CD4-positive, alpha-beta T cell (primary cell): ENCODE measurements around the gene MALSU1. TPM values are rescaled to one million over a fixed set of nuclear protein-coding genes. Genes with fewer than 3 reads are reported as not detected.

Experiments used
- ATAC-seq: fragments of 200-7000 bp; cut with Tn5 transposase; one replicate; pipeline ENCODE4 v1.10.0; 2022; ENCODE audit warnings: mild to moderate bottlenecking; ENCODE audit not compliant: poor library complexity
- CTCF ChIA-PET: fragments of 350-600 bp; sonication (Branson Sonifier 250); formaldehyde crosslinking; loops from one replicate; lab custom pipeline; 2021; ENCODE audit warnings: antibody characterized with exemption, inconsistent platforms; lab: Charles Lee
- POLR2A ChIA-PET: fragments of 350-600 bp; sonication (Branson Sonifier 250); formaldehyde crosslinking; loops from one replicate; lab custom pipeline; 2021; ENCODE audit warnings: antibody characterized with exemption, inconsistent platforms; lab: Charles Lee
- DNase-seq, 14 experiments: peaks; one replicate each; pipeline ENCODE4 v3.0.0-alpha.2; 2013 to 2020; ENCODE audit warnings: mixed read lengths in 2 of 14
- H3K27ac ChIP-seq, 2 donors: one replicate each; pipeline versions ENCODE4 v1.5.1 to v1.7.0; 2013; ENCODE audit warnings: low read length in 2 of 2, low read depth in 1 of 2, mild to moderate bottlenecking in 1 of 2
- H3K27me3 ChIP-seq, 2 experiments: 1 replicate in 1 of 2; 2 replicates in 1 of 2; pipeline versions ENCODE4 v1.6.1 to v1.7.0; 2013; ENCODE audit warnings: low read length in 2 of 2, control low read depth in 1 of 2, mild to moderate bottlenecking in 1 of 2, moderate library complexity in 1 of 2; ENCODE audit not compliant: insufficient read depth in 2 of 2, control insufficient read depth in 1 of 2
- H3K36me3 ChIP-seq: one replicate; pipeline ENCODE4 v1.6.1; 2013; ENCODE audit warnings: low read length, control low read depth; ENCODE audit not compliant: insufficient read depth
- H3K4me1 ChIP-seq: one replicate; pipeline ENCODE4 v1.6.1; 2013; ENCODE audit warnings: low read length, control low read depth; ENCODE audit not compliant: insufficient read depth
- H3K4me3 ChIP-seq: one replicate; pipeline ENCODE4 v1.5.1; 2013; ENCODE audit warnings: mild to moderate bottlenecking, low read length, moderate library complexity
- H3K9me3 ChIP-seq, 2 experiments: 1 replicate in 1 of 2; 2 replicates in 1 of 2; pipeline versions ENCODE4 v1.6.1 to v1.7.0; 2013; ENCODE audit warnings: low read length in 2 of 2, mild to moderate bottlenecking in 2 of 2, control low read depth in 1 of 2, moderate library complexity in 1 of 2; ENCODE audit not compliant: control insufficient read depth in 1 of 2, insufficient read depth in 1 of 2
- H3K27ac Mint-ChIP-seq: one replicate; pipeline ENCODE4 v1.8.0; 2020; ENCODE audit warnings: mixed read lengths
- H3K27me3 Mint-ChIP-seq: one replicate; pipeline ENCODE4 v1.8.0; 2021; ENCODE audit warnings: mixed read lengths
- H3K36me3 Mint-ChIP-seq: one replicate; pipeline ENCODE4 v1.8.0; 2021; ENCODE audit warnings: low read depth, mixed read lengths
- H3K4me1 Mint-ChIP-seq: one replicate; pipeline ENCODE4 v1.8.0; 2021; ENCODE audit warnings: low read depth, mixed read lengths
- H3K4me3 Mint-ChIP-seq: one replicate; pipeline ENCODE4 v1.8.0; 2020; ENCODE audit warnings: mild to moderate bottlenecking, mixed read lengths
- H3K9me3 Mint-ChIP-seq: one replicate; pipeline ENCODE4 v1.8.0; 2020; ENCODE audit warnings: mixed read lengths
- intact Hi-C, 2 experiments: fragments of 100-400 bp; cut with DNase I in 1 of 2; cut with micrococcal nuclease in 1 of 2; formaldehyde crosslinking; loops; one replicate each; pipeline versions ENCODE4 v1.15.1 to v1.9.0; 2023 to 2025; cut with DNase I, micrococcal nuclease
- total RNA-seq, 174 experiments: library from RNA in 2 of 174; stranded (reverse) in 2 of 174; gene quantifications; one replicate each; pipeline ENCODE4 v1.2.3 and lab custom pipeline; 2021 to 2026
- TF ChIP-seq, protein P1 (sequence below): fragments of 200-600 bp; IDR thresholded peaks from one replicate; pipeline ENCODE4 v1.8.0; 2022; ENCODE audit warnings: antibody characterized with exemption, mild to moderate bottlenecking

MALSU1 gene
- total RNA-seq, 2 experiments from 2014 or later: 50.5 to 50.9 TPM

DNA sequence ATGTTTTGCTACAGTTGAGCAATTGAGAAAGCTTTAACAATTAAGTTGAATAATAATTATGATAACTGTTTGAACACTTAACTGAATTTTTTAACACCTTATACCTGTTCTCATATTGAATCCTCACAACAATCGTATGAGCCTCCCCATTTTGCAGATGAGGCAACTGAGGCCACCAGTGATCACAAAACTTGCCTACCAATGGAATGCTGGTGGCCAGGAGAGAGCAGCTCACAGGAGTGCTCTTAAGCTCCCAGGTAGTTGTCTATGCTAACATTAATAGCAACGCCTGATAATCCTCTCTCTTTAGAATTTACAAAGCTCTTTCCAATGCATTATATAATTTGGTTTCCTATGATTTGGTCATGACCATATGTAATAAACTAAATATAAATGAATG lies 31.0 kb upstream of the MALSU1 start:
- Histone ChIP-seq H3K36me3 (no peaks in the 10 kb centered on the region), H3K27me3 (no peaks in the 10 kb centered on the region), H3K9me3 (no peaks in the 10 kb centered on the region), H3K27ac (no peak overlapping the region), H3K4me3 (no peak overlapping the region), H3K4me1 (peaks cover 5% of the 10 kb centered on the region)
- DNase-seq: no peak
- peaks cover 4% of the 10 kb centered on the region for H3K4me1 Mint-ChIP-seq
- no peaks in the 10 kb centered on the region for H3K9me3 Mint-ChIP-seq
- peaks cover 4% of the 10 kb centered on the region for H3K27me3 Mint-ChIP-seq
- ChIA-PET POLR2A (no interaction called here), CTCF (interaction anchor here (0.6 to 1.1 kb wide), 2 partner anchors 182 to 279 kb away, joined by 3 read pairs; no protein-coding TSS in a partner anchor)
- TF ChIP-seq, protein P1, sequence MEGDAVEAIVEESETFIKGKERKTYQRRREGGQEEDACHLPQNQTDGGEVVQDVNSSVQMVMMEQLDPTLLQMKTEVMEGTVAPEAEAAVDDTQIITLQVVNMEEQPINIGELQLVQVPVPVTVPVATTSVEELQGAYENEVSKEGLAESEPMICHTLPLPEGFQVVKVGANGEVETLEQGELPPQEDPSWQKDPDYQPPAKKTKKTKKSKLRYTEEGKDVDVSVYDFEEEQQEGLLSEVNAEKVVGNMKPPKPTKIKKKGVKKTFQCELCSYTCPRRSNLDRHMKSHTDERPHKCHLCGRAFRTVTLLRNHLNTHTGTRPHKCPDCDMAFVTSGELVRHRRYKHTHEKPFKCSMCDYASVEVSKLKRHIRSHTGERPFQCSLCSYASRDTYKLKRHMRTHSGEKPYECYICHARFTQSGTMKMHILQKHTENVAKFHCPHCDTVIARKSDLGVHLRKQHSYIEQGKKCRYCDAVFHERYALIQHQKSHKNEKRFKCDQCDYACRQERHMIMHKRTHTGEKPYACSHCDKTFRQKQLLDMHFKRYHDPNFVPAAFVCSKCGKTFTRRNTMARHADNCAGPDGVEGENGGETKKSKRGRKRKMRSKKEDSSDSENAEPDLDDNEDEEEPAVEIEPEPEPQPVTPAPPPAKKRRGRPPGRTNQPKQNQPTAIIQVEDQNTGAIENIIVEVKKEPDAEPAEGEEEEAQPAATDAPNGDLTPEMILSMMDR: no peak
- intact Hi-C loops: no loop called here
- H3K4me3 Mint-ChIP-seq: no peak overlapping the region
- no peak overlapping the region for H3K27ac Mint-ChIP-seq
- no peak for ATAC-seq
- H3K36me3 Mint-ChIP-seq: no peaks in the 10 kb centered on the region

DNA sequence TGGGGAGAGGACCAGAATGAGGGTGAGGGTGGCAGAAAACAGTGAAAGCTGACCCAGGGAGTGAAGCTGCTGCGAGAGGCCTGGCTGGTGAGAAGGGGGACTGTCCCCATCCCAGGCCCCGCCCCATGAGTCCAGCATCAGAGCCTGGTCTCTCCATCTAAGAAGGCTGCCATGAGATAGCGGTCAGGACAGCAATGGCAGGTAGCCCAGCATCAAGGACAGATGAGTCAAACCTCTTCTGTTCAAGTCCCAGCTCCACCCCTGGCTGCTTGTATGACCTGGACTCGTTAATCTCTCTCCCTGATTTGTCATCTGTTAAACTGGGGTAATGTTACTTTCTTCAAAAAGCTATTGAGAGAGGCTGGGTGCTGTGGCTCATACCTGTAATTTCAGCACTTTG lies 30.4 kb upstream of the MALSU1 start:
- H3K9me3 ChIP-seq: no peaks in the 10 kb centered on the region
- H3K36me3 ChIP-seq: no peaks in the 10 kb centered on the region
- DNase-seq (no peak), ATAC-seq (no peak)
- H3K4me1 ChIP-seq: peaks cover 8% of the 10 kb centered on the region
- intact Hi-C loops: no loop called here
- Mint-ChIP-seq H3K27ac (no peak overlapping the region), H3K36me3 (no peaks in the 10 kb centered on the region), H3K4me3 (no peak overlapping the region), H3K9me3 (no peaks in the 10 kb centered on the region), H3K4me1 (peaks cover 9% of the 10 kb centered on the region), H3K27me3 (peaks cover 4% of the 10 kb centered on the region)
- H3K4me3 ChIP-seq: no peak overlapping the region
- no peak overlapping the region for H3K27ac ChIP-seq
- TF ChIP-seq, protein P1: no peak
- POLR2A ChIA-PET: no interaction called here
- CTCF ChIA-PET: interaction anchor here (1.1 kb wide), 1 partner anchor 278 kb away, joined by 3 read pairs; no protein-coding TSS in a partner anchor
- H3K27me3 ChIP-seq: no peaks in the 10 kb centered on the region

DNA sequence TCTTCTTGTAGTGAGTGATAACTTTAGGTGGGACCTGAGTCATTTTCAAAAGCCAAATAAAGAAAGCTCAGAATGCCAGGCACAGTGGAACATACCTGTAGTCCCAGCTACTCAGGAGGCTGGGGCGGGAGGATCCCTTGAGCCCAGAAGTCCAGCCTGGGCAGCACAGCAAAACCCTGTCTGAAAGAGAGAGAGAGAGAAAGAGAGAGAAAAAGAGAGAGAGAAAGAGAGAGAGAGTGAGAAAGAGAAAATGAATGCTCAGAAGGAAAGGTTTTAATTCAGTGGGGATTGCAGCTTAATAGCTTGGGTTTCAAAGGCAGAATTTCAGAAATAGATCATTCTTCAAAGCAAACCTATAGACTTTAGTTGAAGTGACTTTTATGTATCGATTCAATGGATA lies 26.9 kb upstream of the MALSU1 start:
- Histone ChIP-seq H3K4me1 (peaks cover 8% of the 10 kb centered on the region), H3K27me3 (no peaks in the 10 kb centered on the region), H3K36me3 (no peaks in the 10 kb centered on the region), H3K27ac (no peak overlapping the region), H3K4me3 (no peak overlapping the region), H3K9me3 (no peaks in the 10 kb centered on the region)
- no peak for DNase-seq
- Mint-ChIP-seq H3K27ac (no peak overlapping the region), H3K27me3 (peaks cover 4% of the 10 kb centered on the region), H3K4me3 (no peak overlapping the region), H3K9me3 (no peaks in the 10 kb centered on the region), H3K4me1 (peaks cover 9% of the 10 kb centered on the region), H3K36me3 (no peaks in the 10 kb centered on the region)
- ChIA-PET CTCF (interaction anchor here (0.5 to 4.2 kb wide), 12 partner anchors 9 to 1306 kb away, joined by 3 to 30 read pairs (median 4); partner anchors contain the start of genes IGF2BP3 and KLHL7), POLR2A (interaction anchor here (0.6 to 2.3 kb wide), 2 partner anchors 12 to 26 kb away, joined by 3 to 13 read pairs; partner anchors contain the start of gene MALSU1)
- TF ChIP-seq, protein P1: no peak
- intact Hi-C loops: loop anchor here (2.0 to 10.0 kb wide), 6 partner anchors 83 to 1393 kb away; partner anchors contain the start of genes NUP42 (in 1 of the 2) and TRA2A (in 1 of the 2)
- no peak for ATAC-seq
